ENCODE results near the gene SH3PXD2A.
A peak's percentile ranks its signal among the peaks of the same experiment; 100 is the strongest.

Gene SH3PXD2A

GRCh38 chr10:103855424-103855823 is at the start of gene SH3PXD2A:
Gene SH3PXD2A (minus strand): TSS chr10:103855576. CDS start chr10:103855266, 310 bp downstream.
- no peak for DNase-seq

GRCh38 chr10:103901299-103901698 is 45.9 kb upstream of the SH3PXD2A start:
- no peak for DNase-seq

GRCh38 chr10:103899312-103899711 is 43.9 kb upstream of the SH3PXD2A start:
- no peak for DNase-seq

GRCh38 chr10:103897241-103897774 is 41.9 kb upstream of the SH3PXD2A start:
- no peak for DNase-seq

- DNase-seq = no peak
These were observed 40.8 kb upstream of the SH3PXD2A start for GRCh38 chr10:103896225-103896624.

GRCh38 chr10:103895411-103896186 is 40.2 kb upstream of the SH3PXD2A start:
- no peak for DNase-seq

GRCh38 chr10:103894441-103894864 is 39.1 kb upstream of the SH3PXD2A start:
- DNase-seq = no peak

- DNase-seq = no peak
These were observed 38.4 kb upstream of the SH3PXD2A start for GRCh38 chr10:103893817-103894216.

- DNase-seq = no peak
These were observed 36.8 kb upstream of the SH3PXD2A start for GRCh38 chr10:103892181-103892580.

GRCh38 chr10:103890688-103891087 is 35.3 kb upstream of the SH3PXD2A start:
- no peak for DNase-seq

GRCh38 chr10:103890194-103890658 is 34.9 kb upstream of the SH3PXD2A start:
- DNase-seq = no peak

- no peak for DNase-seq
These were observed 33.8 kb upstream of the SH3PXD2A start for GRCh38 chr10:103889121-103889720.

- DNase-seq = peak; percentile 55
These were observed 32.9 kb upstream of the SH3PXD2A start for GRCh38 chr10:103888113-103888841.

GRCh38 chr10:103885617-103886016 is 30.2 kb upstream of the SH3PXD2A start:
- DNase-seq = no peak

- peak; percentile 44 for DNase-seq
These were observed 29.3 kb upstream of the SH3PXD2A start for GRCh38 chr10:103884681-103885139.

- no peak for DNase-seq
These were observed 27.1 kb upstream of the SH3PXD2A start for GRCh38 chr10:103882285-103883007.

- peak; percentile 58 for DNase-seq
These were observed 26.3 kb upstream of the SH3PXD2A start for GRCh38 chr10:103881416-103882284.

GRCh38 chr10:103879831-103880230 is 24.5 kb upstream of the SH3PXD2A start:
- no peak for DNase-seq

- no peak for DNase-seq
These were observed 24.0 kb upstream of the SH3PXD2A start for GRCh38 chr10:103879409-103879808.

- DNase-seq = no peak
These were observed 22.5 kb upstream of the SH3PXD2A start for GRCh38 chr10:103877861-103878260.

GRCh38 chr10:103876155-103876554 is 20.8 kb upstream of the SH3PXD2A start:
- DNase-seq = no peak

All from SHP77 treated with DMSO at 0.1 percent for 48 hours (cell line).